Peyer's patch (tissue), 4 donors: ENCODE results near the gene CNTN4.

Source experiments
- CTCF ChIP-seq, 6 experiments: fragments of 450-650 bp in 4 of 6; fragments of 200-600 bp in 2 of 6; sonication (generic) in 1 of 6; IDR thresholded peaks; one replicate each; pipeline ENCODE4 v1.5.1; 2017 to 2019; ENCODE audit warnings: antibody characterized with exemption in 6 of 6, mild to moderate bottlenecking in 3 of 6, moderate library complexity in 1 of 6
- POLR2A ChIP-seq, 2 donors: fragments of 450-650 bp; IDR thresholded peaks; one replicate each; pipeline ENCODE4 v1.5.1; 2017; ENCODE audit warnings: antibody characterized with exemption in 2 of 2, mild to moderate bottlenecking in 2 of 2, moderate library complexity in 2 of 2

DNA sequence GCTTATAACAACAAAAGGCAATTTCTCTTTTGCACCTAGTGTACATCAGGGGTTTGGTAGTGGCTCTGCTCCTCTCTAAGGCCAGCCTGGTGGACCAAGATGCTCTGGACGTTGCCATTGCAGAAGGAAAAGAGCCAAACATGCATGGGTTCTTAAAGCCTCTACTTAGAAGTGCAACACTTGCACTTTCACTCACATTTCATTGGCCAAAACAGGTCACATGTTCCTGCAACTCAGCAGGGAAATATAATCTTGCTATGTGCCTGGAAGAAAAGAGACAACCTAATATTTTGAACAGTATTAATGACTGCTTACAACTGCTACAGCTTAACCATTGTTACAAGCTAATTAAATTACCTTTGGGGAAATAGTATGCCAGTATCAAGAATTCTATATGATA is 828.6 kb downstream of the CNTN4 start:
- TF ChIP-seq CTCF (IDR thresholded peaks at IDR 0.05) (no peak), POLR2A (IDR thresholded peaks at IDR 0.05) (no peak)
